Astrocyte of the spinal cord (primary cell): ENCODE data around the gene TGM4.
"Not testable (repeated sequence)": the region's sequence is repeated elsewhere in the genome, so short reads cannot be mapped to it uniquely, and the experiment has no call there.

ENCODE experiments used
- DNase-seq: peaks from one replicate; pipeline ENCODE4 v3.0.0; 2011; ENCODE audit warnings: low read depth, low spot score
- H3K4me3 ChIP-seq: 2 replicates; pipeline ENCODE4 v1.5.1; 2011; ENCODE audit warnings: low read depth, mild to moderate bottlenecking, low read length, moderate library complexity
- in situ Hi-C: cut with HindIII; loops from 2 replicates; pipeline ENCODE4 v1.10.0; 2017; ENCODE audit warnings: low sequenced_read_pairs
- TF ChIP-seq, protein P1 (sequence below): IDR thresholded peaks from 2 replicates; pipeline ENCODE4 v1.5.1; 2012; ENCODE audit warnings: low read depth, mild to moderate bottlenecking, low read length, inconsistent platforms

The TGM4 gene

DNA sequence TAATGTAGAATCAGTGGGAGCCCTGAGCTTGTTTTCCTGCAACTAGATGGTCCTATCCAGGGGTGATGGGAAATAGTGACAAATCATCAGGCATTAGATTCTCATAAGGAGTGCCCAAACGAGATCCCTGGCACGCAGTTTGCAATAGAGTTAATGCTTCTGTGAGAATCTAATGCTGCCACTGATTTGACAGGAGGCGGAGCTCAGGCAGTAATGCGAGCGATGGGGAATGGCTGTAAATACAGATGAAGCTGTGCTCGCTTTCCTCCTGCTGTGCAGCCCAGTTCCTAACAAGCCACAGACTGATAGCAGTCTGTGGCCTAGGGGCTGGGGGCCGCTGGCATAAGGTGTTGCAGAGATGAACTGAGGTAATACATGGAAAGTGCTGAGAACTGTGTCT is 41.0 kb upstream of the TGM4 start:
- no peak for DNase-seq
- in situ Hi-C loops, result no loop called here
- TF ChIP-seq, protein P1, sequence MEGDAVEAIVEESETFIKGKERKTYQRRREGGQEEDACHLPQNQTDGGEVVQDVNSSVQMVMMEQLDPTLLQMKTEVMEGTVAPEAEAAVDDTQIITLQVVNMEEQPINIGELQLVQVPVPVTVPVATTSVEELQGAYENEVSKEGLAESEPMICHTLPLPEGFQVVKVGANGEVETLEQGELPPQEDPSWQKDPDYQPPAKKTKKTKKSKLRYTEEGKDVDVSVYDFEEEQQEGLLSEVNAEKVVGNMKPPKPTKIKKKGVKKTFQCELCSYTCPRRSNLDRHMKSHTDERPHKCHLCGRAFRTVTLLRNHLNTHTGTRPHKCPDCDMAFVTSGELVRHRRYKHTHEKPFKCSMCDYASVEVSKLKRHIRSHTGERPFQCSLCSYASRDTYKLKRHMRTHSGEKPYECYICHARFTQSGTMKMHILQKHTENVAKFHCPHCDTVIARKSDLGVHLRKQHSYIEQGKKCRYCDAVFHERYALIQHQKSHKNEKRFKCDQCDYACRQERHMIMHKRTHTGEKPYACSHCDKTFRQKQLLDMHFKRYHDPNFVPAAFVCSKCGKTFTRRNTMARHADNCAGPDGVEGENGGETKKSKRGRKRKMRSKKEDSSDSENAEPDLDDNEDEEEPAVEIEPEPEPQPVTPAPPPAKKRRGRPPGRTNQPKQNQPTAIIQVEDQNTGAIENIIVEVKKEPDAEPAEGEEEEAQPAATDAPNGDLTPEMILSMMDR, result no peak
- H3K4me3 ChIP-seq, result no peak overlapping the region

GRCh38 chr3:44835684-44836083 is 38.7 kb upstream of the TGM4 start:
- TF ChIP-seq, protein P1, result no peak
- H3K4me3 ChIP-seq, result no peak overlapping the region
- in situ Hi-C loops, result no loop called here
- no peak for DNase-seq

DNA sequence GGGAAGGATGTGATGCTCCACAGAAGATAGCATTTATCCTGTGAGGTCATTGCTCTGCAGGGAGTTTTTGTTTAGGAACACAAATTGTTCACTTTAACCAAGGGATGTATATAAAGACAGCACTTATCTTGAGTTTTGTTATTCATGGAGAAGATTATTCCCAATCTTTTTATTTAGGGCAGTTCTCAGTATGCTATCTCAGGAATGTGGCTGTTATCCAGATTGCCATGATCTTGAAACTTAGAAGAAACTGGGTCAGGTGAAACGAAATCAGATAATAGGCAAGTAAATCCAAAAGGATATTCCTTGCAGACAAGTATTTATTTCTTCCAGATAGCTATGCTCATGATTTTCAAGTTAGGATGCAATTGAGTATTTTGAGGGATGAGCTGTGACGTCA is 32.0 kb upstream of the TGM4 start:
- H3K4me3 ChIP-seq, result no peak overlapping the region
- TF ChIP-seq, protein P1, result no peak
- no peak for DNase-seq
- in situ Hi-C loops, result no loop called here

GRCh38 chr3:44845528-44846520 is 28.6 kb upstream of the TGM4 start:
- in situ Hi-C loops, result no loop called here
- DNase-seq, result peak; percentile 34
- H3K4me3 ChIP-seq, result no peak overlapping the region

DNA sequence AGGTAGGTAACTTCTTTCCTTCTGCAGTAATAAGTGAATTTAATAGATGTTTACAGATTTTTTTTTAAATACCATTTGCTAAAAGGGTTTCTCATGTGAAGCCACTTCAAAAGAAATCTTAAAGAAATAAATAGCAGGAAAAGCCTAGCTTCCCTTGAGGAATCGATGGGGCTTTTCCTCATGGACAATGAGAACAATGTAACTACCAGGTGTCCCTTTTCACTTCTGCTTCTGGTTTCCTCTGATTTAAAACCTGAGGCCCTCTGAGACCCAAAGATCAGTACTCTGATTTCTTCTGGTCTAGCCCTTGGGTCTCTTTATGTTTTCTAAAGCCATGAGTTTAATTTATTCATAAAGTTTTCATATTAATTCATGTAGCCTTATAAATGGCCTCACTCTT is 25.8 kb upstream of the TGM4 start:
- in situ Hi-C loops, result no loop called here
- no peak for DNase-seq
- TF ChIP-seq, protein P1, result no peak
- no peak overlapping the region for H3K4me3 ChIP-seq

More at GRCh38 chr3:44845528-44846520, 28.6 kb upstream of the TGM4 start:
- TF ChIP-seq, protein P1, result no peak

DNA sequence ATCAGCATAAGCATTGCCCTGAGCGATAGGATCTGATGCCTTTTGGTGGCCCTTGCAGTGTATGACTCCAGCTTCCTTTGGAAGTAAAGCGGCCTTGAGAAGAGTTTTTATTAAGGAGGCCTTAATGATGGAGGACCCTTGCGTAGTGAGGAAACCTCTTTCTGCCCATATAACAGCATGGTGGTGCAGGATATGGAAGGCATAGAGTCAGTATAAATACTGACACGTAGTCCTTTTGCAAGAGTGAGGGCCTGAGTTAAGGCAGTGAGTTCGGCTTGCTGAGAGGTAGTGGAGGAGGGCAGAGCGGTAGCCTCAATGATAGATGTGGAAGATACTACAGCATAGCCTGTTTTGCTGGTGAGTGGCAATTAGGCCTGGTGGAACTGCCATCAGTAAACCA is 17.7 kb upstream of the TGM4 start:
- H3K4me3 ChIP-seq, DNase-seq, in situ Hi-C loops: not testable (repeated sequence)

GRCh38 chr3:44860117-44860516 is 14.3 kb upstream of the TGM4 start:
- TF ChIP-seq, protein P1, result no peak
- DNase-seq, result no peak
- in situ Hi-C loops, result no loop called here
- no peak overlapping the region for H3K4me3 ChIP-seq
